Measurements from ENCODE around the gene PC.
A peak's percentile ranks its signal among the peaks of the same experiment; 100 is the strongest.
"Not testable (repeated sequence)": the region's sequence is repeated elsewhere in the genome, so short reads cannot be mapped to it uniquely, and the experiment has no call there.

PC gene

GRCh38 chr11:66962247-66962646, 4.1 kb upstream of the PC start:
- ATAC-seq = no peak

GRCh38 chr11:66961691-66962213, 3.6 kb upstream of the PC start:
- not testable (repeated sequence) for ATAC-seq

More at GRCh38 chr11:66962247-66962646, 4.1 kb upstream of the PC start:
- TF ChIP-seq OSR1 (CRISPR knock-in tag; IDR thresholded peaks at IDR 0.05) (no peak), CSRNP3 (CRISPR knock-in tag; IDR thresholded peaks at IDR 0.05) (no peak), ZNF565 (CRISPR knock-in tag; conservative IDR thresholded peaks at IDR 0.05; ENCODE audit: low read depth) (no peak), ZNF8 (CRISPR knock-in tag; IDR thresholded peaks at IDR 0.05) (no peak), SNAI2 (CRISPR knock-in tag; IDR thresholded peaks at IDR 0.05) (no peak), ZNF70 (CRISPR knock-in tag; IDR thresholded peaks at IDR 0.05) (no peak), ISL1 (CRISPR knock-in tag; IDR thresholded peaks at IDR 0.05) (no peak), ZFP3 (CRISPR knock-in tag; IDR thresholded peaks at IDR 0.05) (no peak), CREB5 (CRISPR knock-in tag; IDR thresholded peaks at IDR 0.05; ENCODE audit: low read depth) (no peak)

GRCh38 chr11:66958956-66959274, 732 bp upstream of the PC start:
- ATAC-seq = no peak
- TF ChIP-seq GLIS3 (CRISPR knock-in tag; IDR thresholded peaks at IDR 0.05) (no peak), ARNTL (CRISPR knock-in tag; IDR thresholded peaks at IDR 0.05; ENCODE audit: borderline replicate concordance, low read depth) (no peak), TOX (CRISPR knock-in tag; IDR thresholded peaks at IDR 0.05; ENCODE audit: borderline replicate concordance) (no peak), POU6F1 (CRISPR knock-in tag; IDR thresholded peaks at IDR 0.05; ENCODE audit: borderline replicate concordance, low read depth) (no peak)

GRCh38 chr11:66957971-66958231, 282 bp downstream of the PC start:
- TF ChIP-seq TOX (CRISPR knock-in tag; IDR thresholded peaks at IDR 0.05; ENCODE audit: borderline replicate concordance) (no peak), ZNF8 (CRISPR knock-in tag; IDR thresholded peaks at IDR 0.05) (no peak), ESRRG (CRISPR knock-in tag; IDR thresholded peaks at IDR 0.05) (no peak), ZFP3 (CRISPR knock-in tag; IDR thresholded peaks at IDR 0.05) (no peak), OSR1 (CRISPR knock-in tag; IDR thresholded peaks at IDR 0.05) (no peak), ZNF70 (CRISPR knock-in tag; IDR thresholded peaks at IDR 0.05) (no peak), BACH2 (CRISPR knock-in tag; IDR thresholded peaks at IDR 0.05; ENCODE audit: borderline replicate concordance) (no peak), POU6F1 (CRISPR knock-in tag; IDR thresholded peaks at IDR 0.05; ENCODE audit: borderline replicate concordance, low read depth) (no peak), PATZ1 (CRISPR knock-in tag; IDR thresholded peaks at IDR 0.05; ENCODE audit: borderline replicate concordance) (no peak), TCF4 (CRISPR knock-in tag; IDR thresholded peaks at IDR 0.05; ENCODE audit: borderline replicate concordance) (no peak), CSDC2 (CRISPR knock-in tag; IDR thresholded peaks at IDR 0.05) (no peak), ZNF565 (CRISPR knock-in tag; conservative IDR thresholded peaks at IDR 0.05; ENCODE audit: low read depth) (no peak), TSHZ2 (CRISPR knock-in tag; IDR thresholded peaks at IDR 0.05) (no peak), ZFP30 (CRISPR knock-in tag; IDR thresholded peaks at IDR 0.05) (no peak), PPARA (CRISPR knock-in tag; IDR thresholded peaks at IDR 0.05; ENCODE audit: borderline replicate concordance) (no peak)
- ATAC-seq = peak; percentile 33
